Loucy (cell line): ENCODE results near the gene GSS.

ENCODE experiments used
- H2AFZ ChIP-seq: fragments of 200-600 bp; sonication (generic); 2 replicates; pipeline ENCODE4 v1.6.0; 2016; ENCODE audit warnings: antibody characterized with exemption, mild to moderate bottlenecking, low read length, moderate library complexity
- H3F3A ChIP-seq: fragments of 200-600 bp; 2 replicates; pipeline ENCODE4 v1.6.0; 2016; ENCODE audit warnings: antibody characterized with exemption, low read depth, mild to moderate bottlenecking
- H3K27me3 ChIP-seq: fragments of 200-600 bp; sonication (generic); 2 replicates; pipeline ENCODE4 v1.6.1; 2014; ENCODE audit warnings: low read length, mild to moderate bottlenecking; ENCODE audit not compliant: insufficient read depth, poor library complexity, severe bottlenecking
- H3K36me3 ChIP-seq: fragments of 200-600 bp; sonication (generic); 2 replicates; pipeline ENCODE4 v1.6.1; 2016; ENCODE audit warnings: low read length; ENCODE audit not compliant: insufficient read depth
- H3K4me1 ChIP-seq: fragments of 200-600 bp; sonication (generic); 2 replicates; pipeline ENCODE4 v1.5.1; 2014; ENCODE audit warnings: low read length, mild to moderate bottlenecking; ENCODE audit not compliant: insufficient read depth, poor library complexity, severe bottlenecking
- H3K4me2 ChIP-seq: fragments of 200-600 bp; sonication (generic); 2 replicates; pipeline ENCODE4 v1.6.0; 2014; ENCODE audit warnings: antibody characterized with exemption, low read length, low read depth, mild to moderate bottlenecking; ENCODE audit not compliant: poor library complexity, severe bottlenecking
- H3K4me3 ChIP-seq: fragments of 200-600 bp; sonication (generic); 2 replicates; pipeline ENCODE4 v1.5.1; 2014; ENCODE audit warnings: low read length, mild to moderate bottlenecking, mixed read lengths; ENCODE audit not compliant: poor library complexity, severe bottlenecking
- H3K79me2 ChIP-seq: fragments of 200-600 bp; sonication (generic); 2 replicates; pipeline ENCODE4 v1.6.1; 2014; ENCODE audit warnings: low read length; ENCODE audit not compliant: insufficient read depth
- H3K9ac ChIP-seq: fragments of 200-600 bp; sonication (generic); 2 replicates; pipeline ENCODE4 v1.6.0; 2014; ENCODE audit warnings: mild to moderate bottlenecking, low read depth, low read length, moderate library complexity; ENCODE audit not compliant: poor library complexity, severe bottlenecking
- H3K9me2 ChIP-seq: fragments of 200-600 bp; sonication (generic); replicated peaks from 2 replicates; pipeline ENCODE4 v1.6.1; 2016; ENCODE audit warnings: low read depth, low read length, mixed read lengths
- H3K9me3 ChIP-seq: fragments of 200-600 bp; sonication (generic); 2 replicates; pipeline ENCODE4 v1.6.1; 2014; ENCODE audit warnings: mild to moderate bottlenecking, antibody characterized with exemption, low read length, low read depth; ENCODE audit not compliant: insufficient read depth
- H4K20me1 ChIP-seq: fragments of 200-600 bp; sonication (generic); 2 replicates; pipeline ENCODE4 v1.6.0; 2014; ENCODE audit warnings: antibody characterized with exemption, low read length, mild to moderate bottlenecking; ENCODE audit not compliant: insufficient read depth, poor library complexity, severe bottlenecking
- CTCF ChIP-seq: fragments of 200-600 bp; sonication (generic); conservative IDR thresholded peaks from 2 replicates; pipeline ENCODE4 v1.5.1; 2014; ENCODE audit warnings: mild to moderate bottlenecking, antibody characterized with exemption, low read length
- EZH2phosphoT487 ChIP-seq: fragments of 200-600 bp; IDR thresholded peaks from 2 replicates; pipeline ENCODE4 v1.6.1; 2018; ENCODE audit warnings: antibody characterized with exemption, mild to moderate bottlenecking, moderate library complexity, borderline replicate concordance

The GSS gene

GRCh38 chr20:34999021-34999451 is 43.4 kb upstream of the GSS start:
- peaks cover 61% of the 10 kb centered on the region; the same call in 1 of the 2 replicates for H3K36me3 ChIP-seq
- no peak overlapping the region for H3K4me2 ChIP-seq
- no peaks in the 10 kb centered on the region for H3K27me3 ChIP-seq
- H3K79me2 ChIP-seq: no peaks in the 10 kb centered on the region
- no peaks in the 10 kb centered on the region for H4K20me1 ChIP-seq
- H3F3A ChIP-seq: no peaks in the 10 kb centered on the region
- H3K9ac ChIP-seq: no peak overlapping the region
- no peaks in the 10 kb centered on the region for H3K4me1 ChIP-seq
- no peak overlapping the region for H3K4me3 ChIP-seq
- TF ChIP-seq CTCF (no peak), EZH2phosphoT487 (no peak)
- no peaks in the 10 kb centered on the region for H3K9me2 ChIP-seq
- H2AFZ ChIP-seq: no peak overlapping the region
- H3K9me3 ChIP-seq: no peaks in the 10 kb centered on the region

DNA sequence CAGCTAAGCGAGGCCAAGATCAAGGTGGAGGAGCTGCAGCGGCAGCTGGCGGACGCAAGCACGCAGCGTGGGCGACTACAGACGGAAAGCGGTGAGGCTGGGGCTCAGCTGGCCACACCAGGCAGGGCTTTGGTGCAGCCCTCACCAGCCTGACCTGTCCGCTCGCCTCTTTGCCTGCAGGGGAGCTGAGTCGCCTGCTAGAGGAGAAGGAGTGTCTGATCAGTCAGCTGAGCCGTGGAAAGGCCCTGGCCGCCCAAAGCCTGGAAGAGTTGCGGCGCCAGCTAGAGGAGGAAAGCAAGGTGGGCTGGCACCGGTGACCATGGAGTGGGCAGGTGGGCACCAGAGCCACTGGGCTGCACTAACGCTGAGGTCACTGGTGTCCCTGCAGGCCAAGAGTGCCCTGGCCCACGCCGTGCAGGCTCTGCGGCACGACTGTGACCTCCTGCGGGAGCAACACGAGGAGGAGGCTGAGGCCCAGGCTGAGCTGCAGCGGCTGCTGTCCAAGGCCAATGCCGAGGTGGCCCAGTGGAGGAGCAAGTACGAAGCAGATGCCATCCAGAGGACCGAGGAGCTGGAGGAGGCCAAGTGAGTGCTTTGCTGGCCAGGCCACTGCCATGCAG is 42.8 kb upstream of the GSS start:
- Histone ChIP-seq H3K79me2 (no peaks in the 10 kb centered on the region), H4K20me1 (no peaks in the 10 kb centered on the region), H3K27me3 (no peaks in the 10 kb centered on the region), H3K9me2 (no peaks in the 10 kb centered on the region), H3K9ac (no peak overlapping the region), H3K4me2 (no peak overlapping the region), H3F3A (no peaks in the 10 kb centered on the region), H2AFZ (no peak overlapping the region), H3K9me3 (no peaks in the 10 kb centered on the region), H3K4me1 (no peaks in the 10 kb centered on the region), H3K4me3 (no peak overlapping the region), H3K36me3 (peaks cover 59% of the 10 kb centered on the region; the same call in 1 of the 2 replicates)
- TF ChIP-seq EZH2phosphoT487 (no peak), CTCF (no peak)

DNA sequence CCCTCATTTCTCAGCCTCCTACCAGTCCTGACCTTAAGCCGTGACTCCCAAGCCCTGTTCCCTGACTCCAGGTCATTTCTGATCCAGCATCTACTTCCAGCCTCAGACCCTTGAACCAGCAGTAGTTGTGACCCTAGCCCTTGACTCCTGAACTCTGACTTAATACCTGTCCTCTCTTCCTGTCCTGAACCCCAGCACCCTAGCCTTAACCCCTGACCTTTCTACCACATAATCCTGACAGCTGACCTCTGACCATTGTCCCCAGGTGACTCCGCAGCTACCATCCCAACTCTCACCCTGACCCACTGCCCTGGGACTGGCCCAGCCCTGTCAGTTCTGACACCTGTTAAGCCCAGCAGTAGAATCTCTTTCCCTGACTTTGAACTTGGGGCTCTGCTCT is 42.2 kb upstream of the GSS start:
- Histone ChIP-seq H3K4me1 (no peaks in the 10 kb centered on the region), H3K36me3 (peaks cover 52% of the 10 kb centered on the region; the same call in 1 of the 2 replicates), H4K20me1 (no peaks in the 10 kb centered on the region)

More for the DNA sequence above, 42.2 kb upstream of the GSS start:
- Histone ChIP-seq H3K79me2 (no peaks in the 10 kb centered on the region), H3K4me2 (no peak overlapping the region), H3F3A (no peaks in the 10 kb centered on the region), H3K9ac (no peak overlapping the region), H3K9me2 (no peaks in the 10 kb centered on the region), H3K9me3 (no peaks in the 10 kb centered on the region), H2AFZ (no peak overlapping the region), H3K27me3 (no peaks in the 10 kb centered on the region), H3K4me3 (no peak overlapping the region)
- TF ChIP-seq CTCF (no peak), EZH2phosphoT487 (no peak)
